Loucy (cell line): ENCODE data around the gene RAB40B.

Experiments
- CTCF ChIP-seq: fragments of 200-600 bp; sonication (generic); conservative IDR thresholded peaks from 2 replicates; pipeline ENCODE4 v1.5.1; 2014; ENCODE audit warnings: mild to moderate bottlenecking, antibody characterized with exemption, low read length
- EZH2phosphoT487 ChIP-seq: fragments of 200-600 bp; IDR thresholded peaks from 2 replicates; pipeline ENCODE4 v1.6.1; 2018; ENCODE audit warnings: antibody characterized with exemption, mild to moderate bottlenecking, moderate library complexity, borderline replicate concordance

DNA sequence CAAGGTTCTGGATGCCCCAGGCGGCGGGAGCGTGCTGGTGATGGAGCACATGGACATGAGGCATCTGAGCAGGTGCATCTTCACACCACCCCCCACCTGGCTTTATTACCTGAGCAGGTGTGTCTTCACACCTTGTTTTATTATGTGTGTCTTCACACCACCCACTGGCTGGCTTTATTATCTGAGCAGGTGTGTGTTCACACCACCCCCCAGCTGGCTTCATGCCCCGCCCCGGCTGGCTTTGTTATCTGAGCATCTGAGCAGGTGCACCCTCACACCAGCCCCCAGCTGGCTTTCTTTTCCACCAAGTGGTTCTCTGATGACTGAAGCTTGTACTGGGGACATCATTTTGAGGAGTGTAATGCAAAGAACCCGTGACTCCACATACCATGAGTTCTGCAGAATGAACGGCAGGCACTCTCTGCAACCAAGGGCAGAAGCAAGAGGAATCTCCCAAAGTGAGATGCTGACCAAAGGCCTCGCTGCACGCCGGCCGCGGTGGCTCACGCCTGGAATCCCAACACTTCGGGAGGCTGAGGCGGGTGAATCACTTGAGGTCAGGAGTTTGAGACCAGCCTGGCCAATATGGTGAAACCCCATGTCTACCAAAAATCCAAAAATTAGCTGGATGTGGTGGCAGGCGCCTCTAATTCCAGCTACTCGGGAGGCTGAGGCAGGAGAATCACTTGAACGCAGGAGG, 20.6 kb upstream of the RAB40B start:
- TF ChIP-seq CTCF = no peak
- no peak for TF ChIP-seq EZH2phosphoT487
